Trophoblast cell (in vitro differentiated cells and primary cell): Measurements from ENCODE around the gene DPH1.
"Not testable (repeated sequence)": the region's sequence is repeated elsewhere in the genome, so short reads cannot be mapped to it uniquely, and the experiment has no call there.

ENCODE experiments used
- DNase-seq, 2 donors: peaks; one replicate each; pipeline ENCODE4 v3.0.0-alpha.2; 2016
- H2AFZ ChIP-seq: 2 replicates; pipeline ENCODE4 v1.6.1; 2013; ENCODE audit warnings: low read length, moderate library complexity, mild to moderate bottlenecking; ENCODE audit not compliant: insufficient read depth, poor library complexity
- H2AK5ac ChIP-seq: 2 replicates; pipeline ENCODE4 v1.6.1; 2013; ENCODE audit warnings: mild to moderate bottlenecking, low read length
- H2BK120ac ChIP-seq: 2 replicates; pipeline ENCODE4 v1.6.1; 2013; ENCODE audit warnings: low read length, mild to moderate bottlenecking, moderate library complexity; ENCODE audit not compliant: insufficient read depth, poor library complexity
- H2BK12ac ChIP-seq: 2 replicates; pipeline ENCODE4 v1.6.1; 2013; ENCODE audit warnings: mild to moderate bottlenecking, low read length, moderate library complexity
- H2BK5ac ChIP-seq: 2 replicates; pipeline ENCODE4 v1.6.1; 2013; ENCODE audit warnings: low read length, low read depth, moderate library complexity, mild to moderate bottlenecking; ENCODE audit not compliant: poor library complexity
- H3K14ac ChIP-seq: 2 replicates; pipeline ENCODE4 v1.6.1; 2013; ENCODE audit warnings: mild to moderate bottlenecking, low read length
- H3K18ac ChIP-seq: 2 replicates; pipeline ENCODE4 v1.6.1; 2013; ENCODE audit warnings: mild to moderate bottlenecking, low read length
- H3K23ac ChIP-seq: 2 replicates; pipeline ENCODE4 v1.6.1; 2013; ENCODE audit warnings: low read length
- H3K27ac ChIP-seq: 2 replicates; pipeline ENCODE4 v1.5.1; 2013; ENCODE audit warnings: low read depth, mild to moderate bottlenecking, inconsistent platforms, low read length, moderate library complexity
- H3K27me3 ChIP-seq: 2 replicates; pipeline ENCODE4 v1.6.1; 2013; ENCODE audit warnings: inconsistent platforms, mild to moderate bottlenecking, low read length, moderate library complexity; ENCODE audit not compliant: insufficient read depth
- H3K36me3 ChIP-seq, 2 experiments: 1 replicate in 1 of 2; 2 replicates in 1 of 2; pipeline ENCODE4 v1.6.1; 2013; ENCODE audit warnings: low read length in 2 of 2, mild to moderate bottlenecking in 2 of 2, moderate library complexity in 1 of 2; ENCODE audit not compliant: insufficient read depth in 2 of 2, control insufficient read depth in 1 of 2
- H3K4ac ChIP-seq: 2 replicates; pipeline ENCODE4 v1.6.1; 2013; ENCODE audit warnings: low read depth, mild to moderate bottlenecking, low read length, moderate library complexity
- H3K4me1 ChIP-seq, 2 experiments: 1 replicate in 1 of 2; 2 replicates in 1 of 2; pipeline ENCODE4 v1.6.1; 2013; ENCODE audit warnings: low read length in 2 of 2, mild to moderate bottlenecking in 2 of 2, moderate library complexity in 1 of 2; ENCODE audit not compliant: insufficient read depth in 2 of 2, control insufficient read depth in 1 of 2
- H3K4me2 ChIP-seq: 2 replicates; pipeline ENCODE4 v1.6.1; 2013; ENCODE audit warnings: inconsistent platforms, mild to moderate bottlenecking, low read length, moderate library complexity
- H3K4me3 ChIP-seq: 2 replicates; pipeline ENCODE4 v1.5.1; 2013; ENCODE audit warnings: mild to moderate bottlenecking, low read depth, low read length, inconsistent platforms
- H3K79me1 ChIP-seq: one replicate; pipeline ENCODE4 v1.6.1; 2013; ENCODE audit warnings: low read length
- H3K79me2 ChIP-seq: 2 replicates; pipeline ENCODE4 v1.6.1; 2013; ENCODE audit warnings: low read length, mild to moderate bottlenecking; ENCODE audit not compliant: control insufficient read depth, insufficient read depth, poor library complexity
- H3K9ac ChIP-seq: 2 replicates; pipeline ENCODE4 v1.6.1; 2013; ENCODE audit warnings: mild to moderate bottlenecking, low read length
- H3K9me3 ChIP-seq: 2 replicates; pipeline ENCODE4 v1.6.1; 2013; ENCODE audit warnings: low read depth, mild to moderate bottlenecking, control low read depth, inconsistent platforms, low read length; ENCODE audit not compliant: insufficient read depth
- H4K12ac ChIP-seq: 2 replicates; pipeline ENCODE4 v1.6.1; 2013; ENCODE audit warnings: low read depth, mild to moderate bottlenecking, low read length, moderate library complexity
- H4K8ac ChIP-seq: 2 replicates; pipeline ENCODE4 v1.6.1; 2013; ENCODE audit warnings: low read depth, mild to moderate bottlenecking, low read length, moderate library complexity
- H4K91ac ChIP-seq: one replicate; pipeline ENCODE4 v1.6.1; 2013; ENCODE audit warnings: low read depth, mild to moderate bottlenecking, low read length, moderate library complexity
- WGBS: extraction: QIAGEN DNeasy Blood & Tissue Kit; methylation state at CpG from one replicate; pipeline ENCODE4 v1.1.7; 2013; ENCODE audit warnings: missing lambda C conversion rate; ENCODE audit not compliant: insufficient read length, insufficient coverage; ENCODE audit errors: extremely low coverage; 5-methylcytosine and 5-hydroxymethylcytosine counted together

The DPH1 gene

GRCh38 chr17:2011411-2012371 is 18.3 kb upstream of the DPH1 start:
- Histone ChIP-seq H2BK5ac (no peak overlapping the region), H3K4me1 (peaks cover 5 to 9% of the 10 kb centered on the region in 2 experiments), H3K14ac (no peak overlapping the region), H3K23ac (no peak overlapping the region), H4K8ac (no peak overlapping the region), H3K4ac (no peak overlapping the region), H4K91ac (no peak overlapping the region), H2BK120ac (no peak overlapping the region), H3K36me3 (no peaks in the 10 kb centered on the region), H3K27ac (no peak overlapping the region), H3K9me3 (peaks cover 2% of the 10 kb centered on the region), H3K18ac (no peak overlapping the region), H2AFZ (no peak overlapping the region), H3K4me2 (no peak overlapping the region), H3K9ac (no peak overlapping the region), H3K27me3 (no peaks in the 10 kb centered on the region), H3K4me3 (no peak overlapping the region), H2AK5ac (no peak overlapping the region), H2BK12ac (no peak overlapping the region), H3K79me2 (no peaks in the 10 kb centered on the region), H3K79me1 (no peaks in the 10 kb centered on the region), H4K12ac (no peak overlapping the region)
- no CpG with 5 or more reads among the region's 24 CpGs for WGBS
- DNase-seq: no peak

GRCh38 chr17:2012499-2012898 is 17.5 kb upstream of the DPH1 start:
- no peak overlapping the region for H3K14ac ChIP-seq
- no peak overlapping the region for H4K12ac ChIP-seq
- H3K36me3 ChIP-seq: no peaks in the 10 kb centered on the region
- no peak overlapping the region for H4K91ac ChIP-seq
- no peak overlapping the region for H3K4me3 ChIP-seq
- H2AFZ ChIP-seq: no peak overlapping the region
- H2BK5ac ChIP-seq: no peak overlapping the region
- no peaks in the 10 kb centered on the region for H3K79me2 ChIP-seq
- H2BK12ac ChIP-seq: no peak overlapping the region
- H2AK5ac ChIP-seq: no peak overlapping the region
- H3K4me1 ChIP-seq: peaks cover 5 to 9% of the 10 kb centered on the region in 2 experiments
- H3K9ac ChIP-seq: no peak overlapping the region
- no peak overlapping the region for H3K4me2 ChIP-seq
- H3K27ac ChIP-seq: no peak overlapping the region
- H3K9me3 ChIP-seq: peaks cover 2% of the 10 kb centered on the region
- no peak overlapping the region for H4K8ac ChIP-seq
- H3K4ac ChIP-seq: no peak overlapping the region
- H3K27me3 ChIP-seq: no peaks in the 10 kb centered on the region
- H3K23ac ChIP-seq: no peak overlapping the region
- DNase-seq: no peak
- no peaks in the 10 kb centered on the region for H3K79me1 ChIP-seq
- H3K18ac ChIP-seq: no peak overlapping the region
- WGBS: no CpG with 5 or more reads among the region's 4 CpGs
- H2BK120ac ChIP-seq: no peak overlapping the region

- not testable (repeated sequence) for H3K27ac ChIP-seq
These were observed 16.5 kb upstream of the DPH1 start for GRCh38 chr17:2013220-2013993.

GRCh38 chr17:2013994-2014317 is 16.0 kb upstream of the DPH1 start:
- no CpG with 5 or more reads among the region's 1 CpG for WGBS
- H3K79me2 ChIP-seq: no peaks in the 10 kb centered on the region
- no peak overlapping the region for H3K4me3 ChIP-seq
- H3K27ac ChIP-seq: no peak overlapping the region
- no peak overlapping the region for H3K14ac ChIP-seq
- peaks cover 5% of the 10 kb centered on the region for H3K9me3 ChIP-seq
- no peak overlapping the region for H3K9ac ChIP-seq
- H4K12ac ChIP-seq: no peak overlapping the region
- no peaks in the 10 kb centered on the region for H3K36me3 ChIP-seq
- H3K79me1 ChIP-seq: no peaks in the 10 kb centered on the region
- no peak overlapping the region for H3K4ac ChIP-seq
- no peak overlapping the region for H4K8ac ChIP-seq
- H2BK120ac ChIP-seq: no peak overlapping the region
- H3K23ac ChIP-seq: no peak overlapping the region
- no peak overlapping the region for H2AK5ac ChIP-seq
- DNase-seq: no peak
- H3K4me2 ChIP-seq: no peak overlapping the region
- H3K18ac ChIP-seq: no peak overlapping the region
- H3K4me1 ChIP-seq: peaks cover 5 to 9% of the 10 kb centered on the region in 2 experiments
- no peaks in the 10 kb centered on the region for H3K27me3 ChIP-seq
- no peak overlapping the region for H2BK12ac ChIP-seq
- H2BK5ac ChIP-seq: no peak overlapping the region
- no peak overlapping the region for H2AFZ ChIP-seq
- no peak overlapping the region for H4K91ac ChIP-seq

More at GRCh38 chr17:2013220-2013993, 16.5 kb upstream of the DPH1 start:
- not testable (repeated sequence) for H4K12ac ChIP-seq, H3K18ac ChIP-seq, H3K79me2 ChIP-seq, H2BK5ac ChIP-seq, H3K4me1 ChIP-seq, H3K4me2 ChIP-seq, H4K8ac ChIP-seq, H3K4me3 ChIP-seq, H3K4ac ChIP-seq, H2AFZ ChIP-seq, H3K79me1 ChIP-seq, H4K91ac ChIP-seq, H3K14ac ChIP-seq, H3K9me3 ChIP-seq, H3K9ac ChIP-seq, H3K23ac ChIP-seq, H2BK120ac ChIP-seq, H3K27me3 ChIP-seq, H3K36me3 ChIP-seq, H2AK5ac ChIP-seq, H2BK12ac ChIP-seq
- WGBS: no CpG with 5 or more reads among the region's 6 CpGs
- peak; percentile 61 to 69 for DNase-seq
